Thyroid gland (tissue), 4 donors: Measurements from ENCODE around the gene MEGF6. TPM values are rescaled to one million over a fixed set of nuclear protein-coding genes. Genes with fewer than 3 reads are reported as not detected.

ENCODE experiments used
- DNase-seq, 2 donors: peaks; one replicate each; pipeline ENCODE4 v3.0.0-alpha.2; 2019
- H3K27ac ChIP-seq, 3 donors: fragments of 200-600 bp; sonication (generic); 1 replicate in 2 of 3; 2 replicates in 1 of 3; pipeline ENCODE4 v1.5.1; 2016 to 2019; ENCODE audit warnings: mild to moderate bottlenecking in 1 of 3, moderate library complexity in 1 of 3
- H3K27me3 ChIP-seq: fragments of 200-600 bp; sonication (generic); one replicate; pipeline ENCODE4 v1.5.1; 2019
- H3K36me3 ChIP-seq, 2 donors: fragments of 200-600 bp; sonication (generic); one replicate each; pipeline ENCODE4 v1.5.1; 2016 to 2019
- H3K4me1 ChIP-seq, 2 donors: fragments of 200-600 bp; sonication (generic); one replicate each; pipeline ENCODE4 v1.5.1; 2017 to 2019
- H3K4me3 ChIP-seq, 3 donors: fragments of 200-600 bp; sonication (generic); replicated peaks in 1 of 3; 1 replicate in 2 of 3; 2 replicates in 1 of 3; pipeline ENCODE4 v1.5.1; 2016; ENCODE audit warnings: mild to moderate bottlenecking in 1 of 3
- H3K9me3 ChIP-seq: fragments of 200-600 bp; sonication (generic); one replicate; pipeline ENCODE4 v1.5.1; 2017
- POLR2A ChIP-seq, 2 donors: fragments of 450-650 bp; IDR thresholded peaks; one replicate each; pipeline ENCODE4 v1.6.1; 2017; ENCODE audit warnings: antibody characterized with exemption in 2 of 2, mild to moderate bottlenecking in 2 of 2, moderate library complexity in 1 of 2
- WGBS, 2 donors: methylation state at CpG; one replicate each; pipeline ENCODE4 v1.1.5; 2017; 5-methylcytosine and 5-hydroxymethylcytosine counted together
- intact Hi-C: fragments of 100-400 bp; cut with DNase I; formaldehyde crosslinking; loops from one replicate; pipeline ENCODE4 v1.15.1; 2023
- total RNA-seq, 4 donors: library from RNA; depleted of rRNA; stranded (reverse); fragments of >200 nt; gene quantifications; one replicate each; pipeline ENCODE4 v1.2.3, GENCODE V29; 2016
- TF ChIP-seq, protein P1 (sequence below), 6 experiments: fragments of 200-600 bp in 3 of 6; fragments of 450-650 bp in 3 of 6; sonication (generic) in 3 of 6; IDR thresholded peaks; one replicate each; pipeline ENCODE4 v1.5.1; 2016 to 2019; ENCODE audit warnings: antibody characterized with exemption in 6 of 6, mild to moderate bottlenecking in 2 of 6, inconsistent platforms in 1 of 6, moderate library complexity in 1 of 6

The MEGF6 gene
- total RNA-seq, 4 donors from 2014 or later = 9.4 to 25.8 (median 21.8) TPM

DNA sequence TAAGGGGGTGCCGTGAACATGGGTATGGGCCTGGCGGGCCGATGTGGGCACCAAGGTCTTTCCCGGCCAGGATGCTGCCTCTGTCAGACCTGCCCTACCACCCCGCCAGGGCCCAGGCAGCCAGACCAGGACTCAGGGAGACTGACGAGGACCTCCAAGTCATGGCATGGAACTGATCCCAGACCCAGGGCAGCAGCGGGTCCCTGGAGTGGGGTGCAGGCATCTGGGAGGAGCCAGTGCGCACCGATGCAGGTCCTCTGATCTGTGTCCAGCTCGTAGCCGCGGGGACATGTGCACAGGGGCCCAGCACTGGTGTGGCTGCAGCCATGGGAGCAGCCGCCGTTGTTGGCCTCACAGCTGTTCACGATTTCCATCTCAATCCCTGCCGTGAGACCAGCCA lies 100.0 kb downstream of the MEGF6 start:
- DNase-seq = no peak
- 92 to 96% methylated on average over 6 to 9 of the region's 16 CpGs for WGBS, 2 donors
- H3K27me3 ChIP-seq = no peaks in the 10 kb centered on the region
- no peak overlapping the region for H3K4me3 ChIP-seq
- no peaks in the 10 kb centered on the region for H3K9me3 ChIP-seq
- no peak for TF ChIP-seq POLR2A (IDR thresholded peaks at IDR 0.05)
- TF ChIP-seq, protein P1, sequence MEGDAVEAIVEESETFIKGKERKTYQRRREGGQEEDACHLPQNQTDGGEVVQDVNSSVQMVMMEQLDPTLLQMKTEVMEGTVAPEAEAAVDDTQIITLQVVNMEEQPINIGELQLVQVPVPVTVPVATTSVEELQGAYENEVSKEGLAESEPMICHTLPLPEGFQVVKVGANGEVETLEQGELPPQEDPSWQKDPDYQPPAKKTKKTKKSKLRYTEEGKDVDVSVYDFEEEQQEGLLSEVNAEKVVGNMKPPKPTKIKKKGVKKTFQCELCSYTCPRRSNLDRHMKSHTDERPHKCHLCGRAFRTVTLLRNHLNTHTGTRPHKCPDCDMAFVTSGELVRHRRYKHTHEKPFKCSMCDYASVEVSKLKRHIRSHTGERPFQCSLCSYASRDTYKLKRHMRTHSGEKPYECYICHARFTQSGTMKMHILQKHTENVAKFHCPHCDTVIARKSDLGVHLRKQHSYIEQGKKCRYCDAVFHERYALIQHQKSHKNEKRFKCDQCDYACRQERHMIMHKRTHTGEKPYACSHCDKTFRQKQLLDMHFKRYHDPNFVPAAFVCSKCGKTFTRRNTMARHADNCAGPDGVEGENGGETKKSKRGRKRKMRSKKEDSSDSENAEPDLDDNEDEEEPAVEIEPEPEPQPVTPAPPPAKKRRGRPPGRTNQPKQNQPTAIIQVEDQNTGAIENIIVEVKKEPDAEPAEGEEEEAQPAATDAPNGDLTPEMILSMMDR (IDR thresholded peaks at IDR 0.05) = no peak
- no peaks in the 10 kb centered on the region for H3K36me3 ChIP-seq
- no peak overlapping the region for H3K27ac ChIP-seq
- H3K4me1 ChIP-seq = no peaks in the 10 kb centered on the region
- intact Hi-C loops = no loop called here

DNA sequence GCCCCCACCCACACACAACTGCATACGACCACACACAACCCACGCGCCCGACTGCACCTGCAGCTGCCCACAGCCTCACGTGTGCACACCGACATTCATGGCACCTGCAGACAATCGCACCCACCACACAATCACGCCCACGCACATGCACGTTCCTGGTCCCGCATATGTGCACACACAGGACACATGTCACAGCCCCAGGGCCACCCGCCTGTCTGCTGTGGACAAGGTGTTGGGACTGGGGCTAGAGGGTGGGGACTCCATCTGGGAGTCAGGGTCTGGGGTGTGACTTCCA lies 100.4 kb downstream of the MEGF6 start:
- intact Hi-C loops = no loop called here
- TF ChIP-seq, protein P1 (IDR thresholded peaks at IDR 0.05) = no peak
- no peak for TF ChIP-seq POLR2A (IDR thresholded peaks at IDR 0.05)
- H3K36me3 ChIP-seq = no peaks in the 10 kb centered on the region
- H3K4me3 ChIP-seq = no peak overlapping the region
- H3K27me3 ChIP-seq = no peaks in the 10 kb centered on the region
- no peak overlapping the region for H3K27ac ChIP-seq
- no peaks in the 10 kb centered on the region for H3K4me1 ChIP-seq
- no peaks in the 10 kb centered on the region for H3K9me3 ChIP-seq
- 98 to 100% methylated on average over 9 to 12 of the region's 12 CpGs for WGBS, 2 donors
- no peak for DNase-seq

DNA sequence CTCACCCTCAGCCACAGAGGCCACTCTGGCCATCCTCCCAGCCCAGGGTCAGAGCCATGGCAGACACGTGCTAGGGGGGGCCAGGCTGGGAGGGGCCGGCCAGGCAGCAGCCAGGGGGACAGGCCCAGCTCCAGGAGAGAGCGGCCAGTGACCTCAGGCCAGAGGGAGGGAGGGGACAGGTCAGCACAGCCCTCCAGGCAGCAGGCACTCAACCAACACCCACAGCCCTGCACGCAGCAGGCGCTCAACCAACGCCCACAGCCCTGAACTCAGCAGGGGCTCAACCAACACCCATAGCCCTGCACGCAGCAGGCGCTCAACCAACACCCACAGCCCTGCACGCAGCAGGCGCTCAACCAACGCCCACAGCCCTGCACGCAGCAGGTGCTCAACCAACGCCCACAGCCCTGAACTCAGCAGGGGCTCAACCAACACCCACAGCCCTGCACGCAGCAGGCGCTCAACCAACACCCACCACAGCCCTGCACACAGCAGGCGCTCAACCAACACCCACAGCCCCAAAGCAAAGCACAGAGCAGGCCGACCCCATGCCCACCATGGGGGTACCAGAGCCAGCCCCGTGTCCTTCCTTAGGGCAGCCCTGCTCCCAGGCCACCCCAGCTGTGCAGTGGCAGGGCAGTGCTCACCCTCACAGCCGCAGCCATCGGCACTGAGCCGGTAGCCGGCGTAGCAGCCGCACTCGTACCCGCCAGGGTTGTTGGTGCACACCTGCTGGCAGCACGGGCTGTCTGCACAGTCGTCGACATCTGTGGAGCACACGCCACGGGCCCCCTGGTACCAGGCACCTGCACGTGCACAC lies 101.0 kb downstream of the MEGF6 start:
- no peak for DNase-seq
- intact Hi-C loops = no loop called here

DNA sequence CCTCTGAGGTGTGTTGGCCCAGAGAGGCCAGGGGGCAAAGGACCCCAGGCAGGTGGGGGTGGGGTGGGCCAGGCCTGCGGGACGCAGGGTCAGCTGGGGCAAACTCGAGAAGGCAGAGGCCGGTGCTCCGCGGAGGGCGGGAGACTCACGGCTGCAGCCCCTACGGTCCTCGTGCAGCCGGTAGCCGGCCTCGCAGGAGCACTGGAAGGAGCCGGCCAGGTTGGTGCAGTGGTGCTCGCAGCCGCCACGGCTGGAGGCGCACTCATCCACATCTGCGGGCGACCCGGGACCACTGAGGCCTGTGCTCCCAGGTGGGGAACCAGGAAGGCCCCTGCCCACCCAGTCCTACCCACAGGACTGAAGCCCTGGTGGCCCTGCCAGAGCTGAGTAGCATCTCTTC lies 101.6 kb downstream of the MEGF6 start:
- 91 to 93% methylated on average over 13 to 15 of the region's 21 CpGs for WGBS, 2 donors
- H3K9me3 ChIP-seq = no peaks in the 10 kb centered on the region
- no peaks in the 10 kb centered on the region for H3K36me3 ChIP-seq
- intact Hi-C loops = no loop called here
- DNase-seq = no peak
- no peak overlapping the region for H3K27ac ChIP-seq
- peaks cover 0 to 5% of the 10 kb centered on the region in 2 donors for H3K4me1 ChIP-seq
- H3K27me3 ChIP-seq = no peaks in the 10 kb centered on the region
- TF ChIP-seq POLR2A (IDR thresholded peaks at IDR 0.05) = no peak
- TF ChIP-seq, protein P1 (IDR thresholded peaks at IDR 0.05) = no peak
- H3K4me3 ChIP-seq = no peak overlapping the region

More for the DNA sequence above, 101.0 kb downstream of the MEGF6 start:
- no peaks in the 10 kb centered on the region for H3K4me1 ChIP-seq
- no peaks in the 10 kb centered on the region for H3K9me3 ChIP-seq
- H3K4me3 ChIP-seq = no peak overlapping the region
- 93 to 94% methylated on average over 12 to 13 of the region's 32 CpGs for WGBS, 2 donors
- H3K27me3 ChIP-seq = no peaks in the 10 kb centered on the region
- H3K36me3 ChIP-seq = no peaks in the 10 kb centered on the region
- no peak overlapping the region for H3K27ac ChIP-seq
- TF ChIP-seq POLR2A (IDR thresholded peaks at IDR 0.05) = no peak
- TF ChIP-seq, protein P1 (IDR thresholded peaks at IDR 0.05) = no peak

DNA sequence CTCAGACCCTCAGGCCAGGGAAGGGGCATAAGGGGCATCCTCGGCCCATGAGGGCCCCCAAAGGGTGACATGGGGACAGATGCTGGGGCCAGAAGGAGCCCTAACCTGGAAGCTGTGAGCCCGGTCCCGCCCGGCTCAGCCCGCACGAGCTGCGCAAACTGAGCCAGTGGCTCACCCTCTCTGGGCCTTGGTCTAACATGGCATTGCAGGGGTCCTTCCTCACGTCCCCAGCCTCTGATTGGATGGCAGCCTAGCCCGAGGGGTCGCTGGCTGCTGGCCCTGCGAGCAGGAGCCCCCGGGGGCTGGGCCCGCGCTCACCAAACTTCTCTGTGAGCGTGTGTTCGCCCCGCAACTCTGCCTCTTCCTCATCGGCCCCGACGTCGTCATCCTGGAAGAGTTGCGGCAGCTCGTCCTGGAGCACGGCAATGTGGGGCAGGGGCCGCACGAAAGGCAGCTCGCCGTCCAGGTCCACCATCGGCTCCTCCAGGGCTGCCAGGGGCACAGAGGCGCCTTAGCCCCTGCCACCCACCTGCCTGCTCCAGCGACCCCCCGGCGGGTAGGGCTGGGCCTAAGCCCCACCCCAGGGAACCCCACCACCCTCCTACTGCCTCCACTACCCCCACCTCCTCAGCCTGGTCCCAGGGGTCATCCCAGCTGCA lies 102.4 kb downstream of the MEGF6 start:
- intact Hi-C loops = no loop called here
- Histone ChIP-seq H3K27ac (no peak overlapping the region), H3K4me1 (peaks cover 0 to 11% of the 10 kb centered on the region in 2 donors), H3K27me3 (no peaks in the 10 kb centered on the region), H3K36me3 (no peaks in the 10 kb centered on the region), H3K9me3 (no peaks in the 10 kb centered on the region), H3K4me3 (no peak overlapping the region)
- DNase-seq = no peak
- TF ChIP-seq, protein P1 (IDR thresholded peaks at IDR 0.05) = no peak
- no peak for TF ChIP-seq POLR2A (IDR thresholded peaks at IDR 0.05)
- 92 to 94% methylated on average over 20 to 31 of the region's 33 CpGs for WGBS, 2 donors
